ENCODE data around the gene OPN1SW. TPM values are rescaled to one million over a fixed set of nuclear protein-coding genes. Genes with fewer than 3 reads are reported as not detected.

Gene OPN1SW
- total RNA-seq, 3 donors from 2014 or later (not counting 1 experiment from before 2014, with no cell fraction given) = not detected

DNA sequence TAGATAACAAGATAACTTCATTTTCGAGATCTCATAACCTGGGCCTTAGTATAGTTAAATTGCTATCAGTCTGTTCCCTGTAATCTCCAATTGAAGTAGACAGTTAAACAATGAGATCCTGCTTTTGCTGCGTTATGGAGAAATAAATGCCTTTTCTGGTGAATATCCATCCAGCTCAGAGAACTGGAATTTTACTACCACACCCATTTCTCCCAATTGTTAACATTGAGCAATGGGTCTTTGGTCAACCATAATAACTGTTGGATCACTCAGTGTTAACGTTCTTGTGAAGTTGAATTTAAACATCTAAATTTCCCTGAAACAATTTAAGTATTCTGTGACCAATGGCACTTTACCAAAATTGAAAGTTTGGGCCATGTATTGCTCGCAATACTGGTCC, 33.4 kb downstream of the OPN1SW start:
- peaks cover 46 to 47% of the 10 kb centered on the region in 2 donors for H3K4me1 Mint-ChIP-seq
- H3K27ac Mint-ChIP-seq = peak overlapping the region; percentile 48 to 53

DNA sequence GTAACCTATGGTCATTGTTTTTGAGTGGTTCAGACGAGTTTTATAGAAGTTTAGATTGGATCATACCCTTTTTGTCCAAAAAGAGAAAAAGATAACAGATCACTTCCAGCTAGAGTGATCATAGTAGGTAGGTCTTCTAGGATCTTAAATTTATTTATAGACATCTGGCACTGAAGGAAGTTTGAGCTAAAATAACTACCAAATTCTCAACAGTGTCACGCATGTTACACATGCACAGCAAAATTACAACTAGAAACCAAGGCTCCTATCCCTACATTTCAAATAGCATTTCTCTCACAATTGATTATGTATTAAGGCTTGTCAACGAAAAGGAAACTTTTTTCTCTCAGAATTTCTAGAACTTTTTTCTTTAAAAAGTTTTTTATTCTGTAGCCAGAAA, 34.1 kb downstream of the OPN1SW start:
- H3K4me3 Mint-ChIP-seq = no peak overlapping the region
- H3K36me3 Mint-ChIP-seq = no peaks in the 10 kb centered on the region
- Histone ChIP-seq H3K27ac (ENCODE audit: low read length) (no peak overlapping the region), H3K27me3 (ENCODE audit: control insufficient read depth, insufficient read depth, low read length) (no peaks in the 10 kb centered on the region), H3K4me1 (ENCODE audit: control insufficient read depth, insufficient read depth, low read length) (peaks cover 11% of the 10 kb centered on the region), H3K9me3 (ENCODE audit: control insufficient read depth, insufficient read depth, low read length) (no peaks in the 10 kb centered on the region), H3K4me3 (ENCODE audit: low read length) (no peak overlapping the region), H3K36me3 (ENCODE audit: control insufficient read depth, insufficient read depth, low read length) (no peaks in the 10 kb centered on the region)
- H3K9me3 Mint-ChIP-seq = no peaks in the 10 kb centered on the region
- peaks cover 42% of the 10 kb centered on the region in 2 donors for H3K4me1 Mint-ChIP-seq
- DNase-seq = no peak
- intact Hi-C loops (cut with micrococcal nuclease) = no loop called here
- TF ChIP-seq, protein P1, sequence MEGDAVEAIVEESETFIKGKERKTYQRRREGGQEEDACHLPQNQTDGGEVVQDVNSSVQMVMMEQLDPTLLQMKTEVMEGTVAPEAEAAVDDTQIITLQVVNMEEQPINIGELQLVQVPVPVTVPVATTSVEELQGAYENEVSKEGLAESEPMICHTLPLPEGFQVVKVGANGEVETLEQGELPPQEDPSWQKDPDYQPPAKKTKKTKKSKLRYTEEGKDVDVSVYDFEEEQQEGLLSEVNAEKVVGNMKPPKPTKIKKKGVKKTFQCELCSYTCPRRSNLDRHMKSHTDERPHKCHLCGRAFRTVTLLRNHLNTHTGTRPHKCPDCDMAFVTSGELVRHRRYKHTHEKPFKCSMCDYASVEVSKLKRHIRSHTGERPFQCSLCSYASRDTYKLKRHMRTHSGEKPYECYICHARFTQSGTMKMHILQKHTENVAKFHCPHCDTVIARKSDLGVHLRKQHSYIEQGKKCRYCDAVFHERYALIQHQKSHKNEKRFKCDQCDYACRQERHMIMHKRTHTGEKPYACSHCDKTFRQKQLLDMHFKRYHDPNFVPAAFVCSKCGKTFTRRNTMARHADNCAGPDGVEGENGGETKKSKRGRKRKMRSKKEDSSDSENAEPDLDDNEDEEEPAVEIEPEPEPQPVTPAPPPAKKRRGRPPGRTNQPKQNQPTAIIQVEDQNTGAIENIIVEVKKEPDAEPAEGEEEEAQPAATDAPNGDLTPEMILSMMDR (IDR thresholded peaks at IDR 0.05) = no peak
- WGBS (ENCODE audit: insufficient coverage) = 84% methylated on average over 2 of the region's 3 CpGs
- H3K27ac Mint-ChIP-seq = peak overlapping the region; percentile 45 to 53
- no peak for ATAC-seq
- H3K27me3 Mint-ChIP-seq (ENCODE audit: low read depth in 2 of 2) = peaks cover 0 to 2% of the 10 kb centered on the region in 2 donors

More for the DNA sequence above, 33.4 kb downstream of the OPN1SW start:
- Histone ChIP-seq H3K36me3 (ENCODE audit: control insufficient read depth, insufficient read depth, low read length) (no peaks in the 10 kb centered on the region), H3K27ac (ENCODE audit: low read length) (no peak overlapping the region), H3K27me3 (ENCODE audit: control insufficient read depth, insufficient read depth, low read length) (no peaks in the 10 kb centered on the region), H3K9me3 (ENCODE audit: control insufficient read depth, insufficient read depth, low read length) (no peaks in the 10 kb centered on the region), H3K4me3 (ENCODE audit: low read length) (no peak overlapping the region), H3K4me1 (ENCODE audit: control insufficient read depth, insufficient read depth, low read length) (peaks cover 11% of the 10 kb centered on the region)
- DNase-seq = no peak
- Mint-ChIP-seq H3K36me3 (no peaks in the 10 kb centered on the region), H3K9me3 (no peaks in the 10 kb centered on the region), H3K27me3 (ENCODE audit: low read depth in 2 of 2) (no peaks in the 10 kb centered on the region), H3K4me3 (no peak overlapping the region)
- ATAC-seq = no peak
- WGBS (ENCODE audit: insufficient coverage) = 96% methylated on average over 4 of the region's 4 CpGs
- intact Hi-C loops (cut with micrococcal nuclease) = no loop called here
- TF ChIP-seq, protein P1 (IDR thresholded peaks at IDR 0.05) = no peak

DNA sequence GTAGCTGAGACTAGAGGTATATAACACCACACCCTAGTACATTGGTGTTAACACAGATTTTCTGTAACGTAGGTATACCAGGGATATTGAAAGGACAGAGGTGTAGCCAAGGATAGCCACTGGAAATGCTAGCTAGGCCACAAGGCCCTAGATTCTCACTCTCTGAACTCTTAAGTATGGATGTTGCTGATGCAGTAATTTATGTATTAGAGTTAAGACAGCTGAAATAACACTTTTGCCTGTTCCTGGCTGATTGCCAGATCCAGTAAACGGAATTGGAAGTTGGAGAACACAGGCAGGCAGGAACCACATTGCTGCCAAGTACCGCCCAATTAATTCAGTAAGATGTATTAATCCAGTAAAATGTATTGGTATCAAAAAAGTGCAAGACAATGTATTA, 34.6 kb downstream of the OPN1SW start:
- H3K36me3 Mint-ChIP-seq = no peaks in the 10 kb centered on the region
- WGBS (ENCODE audit: insufficient coverage) = 85% methylated on average over 3 of the region's 3 CpGs
- H3K4me1 Mint-ChIP-seq = peaks cover 42% of the 10 kb centered on the region in 2 donors
- Histone ChIP-seq H3K27me3 (ENCODE audit: control insufficient read depth, insufficient read depth, low read length) (no peaks in the 10 kb centered on the region), H3K4me3 (ENCODE audit: low read length) (no peak overlapping the region), H3K9me3 (ENCODE audit: control insufficient read depth, insufficient read depth, low read length) (no peaks in the 10 kb centered on the region), H3K27ac (ENCODE audit: low read length) (no peak overlapping the region), H3K36me3 (ENCODE audit: control insufficient read depth, insufficient read depth, low read length) (no peaks in the 10 kb centered on the region), H3K4me1 (ENCODE audit: control insufficient read depth, insufficient read depth, low read length) (peaks cover 11% of the 10 kb centered on the region)
- no peak overlapping the region for H3K4me3 Mint-ChIP-seq
- peak overlapping the region; percentile 45 to 53 for H3K27ac Mint-ChIP-seq
- H3K9me3 Mint-ChIP-seq = no peaks in the 10 kb centered on the region
- intact Hi-C loops (cut with micrococcal nuclease) = no loop called here
- H3K27me3 Mint-ChIP-seq (ENCODE audit: low read depth in 2 of 2) = peaks cover 0 to 5% of the 10 kb centered on the region in 2 donors
- TF ChIP-seq, protein P1 (IDR thresholded peaks at IDR 0.05) = no peak
- DNase-seq = no peak
- no peak for ATAC-seq

All from natural killer cell (primary cell).